A549 (cell line): ENCODE results near the gene NOS1AP.

Source experiments
- HES2 ChIP-seq: fragments of >200 bp; sonication (Bioruptor Twin); formaldehyde crosslinking; IDR thresholded peaks from 2 replicates; pipeline ENCODE4 v1.6.1; 2016
- KDM5A ChIP-seq: fragments of 200-600 bp; sonication (generic); IDR thresholded peaks from 2 replicates; pipeline ENCODE4 v1.6.1; 2016; ENCODE audit warnings: antibody characterized with exemption, mild to moderate bottlenecking
- NPAS2 ChIP-seq: fragments of 250-450 bp; sonication (Bioruptor Pico); IDR thresholded peaks from 2 replicates; pipeline ENCODE4 v1.8.0; 2022; ENCODE audit warnings: mild to moderate bottlenecking, moderate library complexity, borderline replicate concordance
- TFCP2L1 ChIP-seq: fragments of 250-450 bp; sonication (Bioruptor Pico); IDR thresholded peaks from 2 replicates; pipeline ENCODE4 v1.5.0; 2021; ENCODE audit warnings: mild to moderate bottlenecking
- TF ChIP-seq, protein P1 (sequence below): IDR thresholded peaks from 2 replicates; pipeline ENCODE4 v1.6.1; 2012; ENCODE audit warnings: low read depth, borderline replicate concordance
- TF ChIP-seq, protein P2 (sequence below): fragments of >200 bp; sonication (Bioruptor Twin); formaldehyde crosslinking; IDR thresholded peaks from 3 replicates; pipeline ENCODE4 v1.5.1; 2016

DNA sequence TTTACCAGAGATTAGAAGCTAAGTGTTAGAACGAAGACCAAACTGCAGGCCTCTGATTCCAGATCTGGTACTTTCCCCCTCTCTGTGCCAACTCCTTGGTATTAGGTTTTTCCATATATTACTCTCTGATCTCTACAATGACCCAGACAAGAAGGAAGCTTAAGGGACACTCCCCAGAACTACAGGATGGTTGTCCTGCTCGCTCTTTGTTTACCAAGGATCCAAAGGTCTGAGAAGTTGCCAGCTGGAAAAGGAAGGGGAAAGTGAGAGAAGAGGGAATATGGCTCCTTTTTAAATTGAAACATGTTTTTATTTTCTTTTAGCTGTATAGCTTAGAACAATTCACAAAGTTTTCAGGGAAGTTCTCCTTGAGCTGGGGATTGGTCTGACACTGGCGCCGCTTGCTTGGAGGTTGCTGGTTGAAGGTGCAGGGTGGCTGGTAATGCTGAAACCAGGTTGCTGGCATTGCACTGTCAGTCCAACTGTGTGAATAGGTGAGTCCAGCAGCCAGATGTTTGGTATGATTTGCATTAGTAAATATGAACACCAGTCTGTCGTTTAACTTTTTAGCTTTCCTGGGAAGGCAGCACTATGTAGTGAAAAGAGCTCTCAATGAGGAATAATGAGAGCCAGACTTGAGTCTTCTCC lies 89.3 kb downstream of the NOS1AP start:
- TF ChIP-seq KDM5A (no peak), NPAS2 (no peak), TFCP2L1 (CRISPR knock-in tag) (no peak), HES2 (no peak)
- TF ChIP-seq, protein P1, sequence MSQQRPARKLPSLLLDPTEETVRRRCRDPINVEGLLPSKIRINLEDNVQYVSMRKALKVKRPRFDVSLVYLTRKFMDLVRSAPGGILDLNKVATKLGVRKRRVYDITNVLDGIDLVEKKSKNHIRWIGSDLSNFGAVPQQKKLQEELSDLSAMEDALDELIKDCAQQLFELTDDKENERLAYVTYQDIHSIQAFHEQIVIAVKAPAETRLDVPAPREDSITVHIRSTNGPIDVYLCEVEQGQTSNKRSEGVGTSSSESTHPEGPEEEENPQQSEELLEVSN = no peak
- TF ChIP-seq, protein P2, sequence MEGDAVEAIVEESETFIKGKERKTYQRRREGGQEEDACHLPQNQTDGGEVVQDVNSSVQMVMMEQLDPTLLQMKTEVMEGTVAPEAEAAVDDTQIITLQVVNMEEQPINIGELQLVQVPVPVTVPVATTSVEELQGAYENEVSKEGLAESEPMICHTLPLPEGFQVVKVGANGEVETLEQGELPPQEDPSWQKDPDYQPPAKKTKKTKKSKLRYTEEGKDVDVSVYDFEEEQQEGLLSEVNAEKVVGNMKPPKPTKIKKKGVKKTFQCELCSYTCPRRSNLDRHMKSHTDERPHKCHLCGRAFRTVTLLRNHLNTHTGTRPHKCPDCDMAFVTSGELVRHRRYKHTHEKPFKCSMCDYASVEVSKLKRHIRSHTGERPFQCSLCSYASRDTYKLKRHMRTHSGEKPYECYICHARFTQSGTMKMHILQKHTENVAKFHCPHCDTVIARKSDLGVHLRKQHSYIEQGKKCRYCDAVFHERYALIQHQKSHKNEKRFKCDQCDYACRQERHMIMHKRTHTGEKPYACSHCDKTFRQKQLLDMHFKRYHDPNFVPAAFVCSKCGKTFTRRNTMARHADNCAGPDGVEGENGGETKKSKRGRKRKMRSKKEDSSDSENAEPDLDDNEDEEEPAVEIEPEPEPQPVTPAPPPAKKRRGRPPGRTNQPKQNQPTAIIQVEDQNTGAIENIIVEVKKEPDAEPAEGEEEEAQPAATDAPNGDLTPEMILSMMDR = no peak
